DOHH2 (cell line): ENCODE measurements around the gene STRA8.

Source experiments
- H3F3A ChIP-seq: fragments of 200-600 bp; sonication (generic), shearing (Covaris generic); 2 replicates; pipeline ENCODE4 v1.6.0; 2016; ENCODE audit warnings: antibody characterized with exemption, mild to moderate bottlenecking; ENCODE audit not compliant: control insufficient read depth, insufficient read depth
- H3K27ac ChIP-seq: fragments of 200-600 bp; sonication (generic); 2 replicates; pipeline ENCODE4 v1.5.1; 2014; ENCODE audit warnings: low read depth, mild to moderate bottlenecking, low read length, moderate library complexity
- H3K27me3 ChIP-seq: fragments of 200-600 bp; sonication (generic); 2 replicates; pipeline ENCODE4 v1.6.1; 2014; ENCODE audit warnings: mild to moderate bottlenecking, low read length, mixed read lengths; ENCODE audit not compliant: control insufficient read depth
- H3K36me3 ChIP-seq: fragments of 200-600 bp; sonication (generic); 2 replicates; pipeline ENCODE4 v1.6.1; 2014; ENCODE audit warnings: mild to moderate bottlenecking, low read length, moderate library complexity, mixed read lengths; ENCODE audit not compliant: control insufficient read depth
- H3K4me1 ChIP-seq: fragments of 200-600 bp; sonication (generic); 2 replicates; pipeline ENCODE4 v1.6.1; 2014; ENCODE audit warnings: mild to moderate bottlenecking, low read length, mixed read lengths; ENCODE audit not compliant: control insufficient read depth
- H3K4me2 ChIP-seq: fragments of 200-600 bp; sonication (generic); 2 replicates; pipeline ENCODE4 v1.6.0; 2014; ENCODE audit warnings: mild to moderate bottlenecking, low read length, moderate library complexity
- H3K4me3 ChIP-seq: fragments of 200-600 bp; sonication (generic); 2 replicates; pipeline ENCODE4 v1.5.1; 2014; ENCODE audit warnings: mild to moderate bottlenecking, low read length, mixed read lengths
- H3K79me2 ChIP-seq: fragments of 200-600 bp; sonication (generic); 2 replicates; pipeline ENCODE4 v1.6.1; 2014; ENCODE audit warnings: mild to moderate bottlenecking, low read length, mixed read lengths; ENCODE audit not compliant: control insufficient read depth
- H3K9me2 ChIP-seq: fragments of 200-600 bp; sonication (generic); replicated peaks from 2 replicates; pipeline ENCODE4 v1.6.1; 2014; ENCODE audit warnings: mild to moderate bottlenecking, low read length, mixed read lengths; ENCODE audit not compliant: control insufficient read depth
- H3K9me3 ChIP-seq: fragments of 200-600 bp; sonication (generic); 2 replicates; pipeline ENCODE4 v1.6.1; 2014; ENCODE audit warnings: antibody characterized with exemption, low read length, mixed read lengths; ENCODE audit not compliant: control insufficient read depth, insufficient read depth
- H4K20me1 ChIP-seq: fragments of 200-600 bp; sonication (generic); 2 replicates; pipeline ENCODE4 v1.6.0; 2014; ENCODE audit warnings: low read depth, mild to moderate bottlenecking, antibody characterized with exemption, low read length, moderate library complexity; ENCODE audit not compliant: control insufficient read depth, insufficient read depth
- EZH2phosphoT487 ChIP-seq: fragments of 200-600 bp; sonication (generic); IDR thresholded peaks from 2 replicates; pipeline ENCODE4 v1.6.1; 2017; ENCODE audit warnings: borderline replicate concordance, mild to moderate bottlenecking, antibody characterized with exemption, low read length, moderate library complexity, mixed read lengths
- TF ChIP-seq, protein P1 (sequence below): fragments of 200-600 bp; sonication (generic); IDR thresholded peaks from one replicate; pipeline ENCODE4 v1.5.1; 2014; ENCODE audit warnings: antibody characterized with exemption, mild to moderate bottlenecking, low read depth, low read length; ENCODE audit not compliant: poor library complexity, severe bottlenecking

Gene STRA8

DNA sequence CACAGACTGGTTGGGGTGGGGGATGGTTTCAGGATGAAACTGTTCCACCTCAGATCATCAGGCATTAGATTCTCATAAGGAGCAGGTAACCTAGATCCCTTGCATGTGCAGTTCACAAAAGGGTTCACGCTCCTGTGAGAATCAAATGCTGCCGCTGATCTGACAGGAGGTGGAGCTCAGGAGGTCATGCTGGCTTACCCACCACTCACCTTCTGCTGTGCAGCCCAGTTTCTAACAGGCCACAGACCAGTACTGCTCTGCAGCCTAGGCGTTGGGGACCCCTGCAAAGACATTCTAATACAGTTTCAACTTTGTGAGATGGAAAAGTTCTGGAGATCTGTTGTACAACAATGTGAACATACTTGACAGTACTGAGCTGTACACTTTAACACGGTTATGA lies 39.9 kb downstream of the STRA8 start:
- Histone ChIP-seq H3K27me3 (peaks cover 5% of the 10 kb centered on the region; the same call in 1 of the 2 replicates), H3K4me1 (no peaks in the 10 kb centered on the region), H3K9me2 (no peaks in the 10 kb centered on the region), H3K9me3 (no peaks in the 10 kb centered on the region), H3K36me3 (no peaks in the 10 kb centered on the region), H3K79me2 (no peaks in the 10 kb centered on the region), H3K4me3 (no peak overlapping the region), H3F3A (no peaks in the 10 kb centered on the region), H3K4me2 (no peak overlapping the region), H3K27ac (no peak overlapping the region), H4K20me1 (no peaks in the 10 kb centered on the region)
- no peak for TF ChIP-seq EZH2phosphoT487
- TF ChIP-seq, protein P1, sequence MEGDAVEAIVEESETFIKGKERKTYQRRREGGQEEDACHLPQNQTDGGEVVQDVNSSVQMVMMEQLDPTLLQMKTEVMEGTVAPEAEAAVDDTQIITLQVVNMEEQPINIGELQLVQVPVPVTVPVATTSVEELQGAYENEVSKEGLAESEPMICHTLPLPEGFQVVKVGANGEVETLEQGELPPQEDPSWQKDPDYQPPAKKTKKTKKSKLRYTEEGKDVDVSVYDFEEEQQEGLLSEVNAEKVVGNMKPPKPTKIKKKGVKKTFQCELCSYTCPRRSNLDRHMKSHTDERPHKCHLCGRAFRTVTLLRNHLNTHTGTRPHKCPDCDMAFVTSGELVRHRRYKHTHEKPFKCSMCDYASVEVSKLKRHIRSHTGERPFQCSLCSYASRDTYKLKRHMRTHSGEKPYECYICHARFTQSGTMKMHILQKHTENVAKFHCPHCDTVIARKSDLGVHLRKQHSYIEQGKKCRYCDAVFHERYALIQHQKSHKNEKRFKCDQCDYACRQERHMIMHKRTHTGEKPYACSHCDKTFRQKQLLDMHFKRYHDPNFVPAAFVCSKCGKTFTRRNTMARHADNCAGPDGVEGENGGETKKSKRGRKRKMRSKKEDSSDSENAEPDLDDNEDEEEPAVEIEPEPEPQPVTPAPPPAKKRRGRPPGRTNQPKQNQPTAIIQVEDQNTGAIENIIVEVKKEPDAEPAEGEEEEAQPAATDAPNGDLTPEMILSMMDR, result no peak

DNA sequence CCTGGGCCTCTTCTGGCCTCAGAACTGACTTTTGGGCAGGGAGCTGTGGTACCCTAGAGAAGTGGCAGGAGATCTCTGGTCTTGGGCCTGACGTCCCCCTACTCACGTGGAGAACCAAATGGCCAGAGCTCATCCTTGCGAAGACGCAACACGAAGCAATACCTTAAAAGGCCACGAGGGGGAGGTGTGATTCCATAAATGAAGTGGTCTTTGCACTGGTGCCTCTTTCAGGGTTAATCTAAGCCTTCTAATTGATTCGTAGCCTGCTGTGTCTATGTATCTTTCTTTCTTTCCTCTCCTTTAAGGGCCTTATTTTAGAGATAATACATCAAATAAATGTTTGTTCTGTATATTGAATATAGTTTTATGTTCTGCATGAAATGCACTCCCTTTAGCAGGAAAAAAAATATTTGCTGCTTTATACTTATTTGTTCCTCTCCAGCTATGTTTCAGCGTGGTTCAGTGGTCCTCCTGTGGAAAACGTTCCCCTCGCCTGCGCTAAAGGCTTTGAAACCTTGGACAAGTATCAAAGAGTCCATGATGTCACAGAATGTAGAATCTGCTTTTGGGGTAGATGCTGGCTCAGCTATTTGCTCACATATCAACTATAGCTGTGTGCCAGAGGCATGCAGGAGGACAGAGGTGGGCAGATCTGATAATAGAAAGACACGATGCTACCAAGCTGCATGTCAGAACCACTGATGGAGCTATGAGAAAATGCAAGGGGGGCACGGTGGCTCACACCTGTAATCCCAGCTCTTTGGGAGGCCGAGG lies 41.0 kb downstream of the STRA8 start:
- Histone ChIP-seq H4K20me1 (no peaks in the 10 kb centered on the region), H3K4me2 (no peak overlapping the region), H3K36me3 (no peaks in the 10 kb centered on the region), H3K79me2 (no peaks in the 10 kb centered on the region), H3F3A (no peaks in the 10 kb centered on the region), H3K9me2 (no peaks in the 10 kb centered on the region), H3K27me3 (peaks cover 11% of the 10 kb centered on the region), H3K9me3 (no peaks in the 10 kb centered on the region), H3K27ac (no peak overlapping the region), H3K4me3 (no peak overlapping the region), H3K4me1 (no peaks in the 10 kb centered on the region)
- TF ChIP-seq EZH2phosphoT487, result no peak
- TF ChIP-seq, protein P1, result peak; percentile 94

GRCh38 chr7:135275971-135276580 lies 42.4 kb downstream of the STRA8 start:
- Histone ChIP-seq H3K4me3 (no peak overlapping the region), H3K27ac (no peak overlapping the region), H4K20me1 (no peaks in the 10 kb centered on the region), H3F3A (no peaks in the 10 kb centered on the region), H3K4me2 (no peak overlapping the region), H3K27me3 (peaks cover 16% of the 10 kb centered on the region), H3K4me1 (no peaks in the 10 kb centered on the region), H3K79me2 (no peaks in the 10 kb centered on the region), H3K9me2 (no peaks in the 10 kb centered on the region), H3K9me3 (no peaks in the 10 kb centered on the region), H3K36me3 (no peaks in the 10 kb centered on the region)
- TF ChIP-seq, protein P1, result no peak
- TF ChIP-seq EZH2phosphoT487, result no peak
